HAP-1 (cell line): ENCODE results near the gene KLHL17.
"Not testable (repeated sequence)": the region's sequence is repeated elsewhere in the genome, so short reads cannot be mapped to it uniquely, and the experiment has no call there.

Experiments used
- DNase-seq, 2 experiments: peaks; one replicate each; pipeline ENCODE4 v3.0.0-alpha.2; 2016 to 2020; ENCODE audit warnings: low spot score in 2 of 2
- H3K27me3 ChIP-seq: fragments of 250-450 bp; sonication (Bioruptor Pico); 2 replicates; pipeline ENCODE4 v1.5.1; 2020; ENCODE audit warnings: low read depth, mild to moderate bottlenecking, moderate library complexity
- H3K36me3 ChIP-seq: fragments of 250-450 bp; sonication (Bioruptor Pico); replicated peaks from 2 replicates; pipeline ENCODE4 v1.5.1; 2020; ENCODE audit warnings: mild to moderate bottlenecking
- H3K4me1 ChIP-seq: fragments of 250-450 bp; sonication (Bioruptor Pico); 2 replicates; pipeline ENCODE4 v1.5.1; 2020; ENCODE audit warnings: mild to moderate bottlenecking
- H3K4me3 ChIP-seq: fragments of 250-450 bp; sonication (Bioruptor Pico); 2 replicates; pipeline ENCODE4 v1.5.1; 2020; ENCODE audit warnings: mild to moderate bottlenecking, moderate library complexity
- H3K9me3 ChIP-seq: fragments of 250-450 bp; sonication (Bioruptor Pico); 2 replicates; pipeline ENCODE4 v1.5.1; 2020; ENCODE audit warnings: mild to moderate bottlenecking, moderate library complexity
- in situ Hi-C: fragments of 300-500 bp; cut with MboI; formaldehyde crosslinking; loops from 3 replicates; pipeline ENCODE4 v1.14.3; 2020; ENCODE audit warnings: low sequenced_read_pairs, inconsistent platforms, mixed read lengths

KLHL17 gene

GRCh38 chr1:944341-945325 is 15.8 kb upstream of the KLHL17 start:
- Histone ChIP-seq H3K9me3 (no peaks in the 10 kb centered on the region), H3K27me3 (no peaks in the 10 kb centered on the region), H3K36me3 (peaks cover 56% of the 10 kb centered on the region), H3K4me1 (peaks cover 22% of the 10 kb centered on the region), H3K4me3 (no peak overlapping the region)
- in situ Hi-C loops: no loop called here
- DNase-seq: peak in 1 of 2 experiments; percentile 37

- Histone ChIP-seq H3K9me3 (no peaks in the 10 kb centered on the region), H3K4me1 (peaks cover 11% of the 10 kb centered on the region), H3K27me3 (no peaks in the 10 kb centered on the region), H3K36me3 (peaks cover 69% of the 10 kb centered on the region), H3K4me3 (no peak overlapping the region)
- in situ Hi-C loops: no loop called here
- DNase-seq: no peak
Measured at GRCh38 chr1:945688-946556, 14.5 kb upstream of the KLHL17 start.

GRCh38 chr1:946811-947210 is 13.6 kb upstream of the KLHL17 start:
- DNase-seq, H3K27me3 ChIP-seq, in situ Hi-C loops, H3K4me1 ChIP-seq, H3K4me3 ChIP-seq, H3K9me3 ChIP-seq: not testable (repeated sequence)
- H3K36me3 ChIP-seq: peaks cover 78% of the 10 kb centered on the region

- in situ Hi-C loops: no loop called here
- H3K9me3 ChIP-seq: no peaks in the 10 kb centered on the region
- H3K4me1 ChIP-seq: peaks cover under 1% of the 10 kb centered on the region; the same call in 1 of the 2 replicates
- DNase-seq: no peak
- H3K36me3 ChIP-seq: peaks cover 90% of the 10 kb centered on the region
- H3K4me3 ChIP-seq: no peak overlapping the region
- no peaks in the 10 kb centered on the region for H3K27me3 ChIP-seq
Measured at GRCh38 chr1:947958-948357, 12.4 kb upstream of the KLHL17 start.

- DNase-seq: no peak
- Histone ChIP-seq H3K4me3 (no peak overlapping the region), H3K27me3 (no peaks in the 10 kb centered on the region), H3K4me1 (no peaks in the 10 kb centered on the region), H3K36me3 (peaks cover 95% of the 10 kb centered on the region), H3K9me3 (no peaks in the 10 kb centered on the region)
- in situ Hi-C loops: no loop called here
Measured at GRCh38 chr1:950268-950667, 10.1 kb upstream of the KLHL17 start.

GRCh38 chr1:950881-951280 is 9.5 kb upstream of the KLHL17 start:
- DNase-seq: no peak
- no peaks in the 10 kb centered on the region for H3K4me1 ChIP-seq
- in situ Hi-C loops: no loop called here
- H3K9me3 ChIP-seq: no peaks in the 10 kb centered on the region
- H3K4me3 ChIP-seq: no peak overlapping the region
- H3K27me3 ChIP-seq: no peaks in the 10 kb centered on the region
- H3K36me3 ChIP-seq: peaks cover 95% of the 10 kb centered on the region

GRCh38 chr1:951364-951763 is 9.0 kb upstream of the KLHL17 start:
- in situ Hi-C loops: no loop called here
- DNase-seq: peak in 1 of 2 experiments; percentile 56
- Histone ChIP-seq H3K9me3 (no peaks in the 10 kb centered on the region), H3K4me3 (no peak overlapping the region), H3K36me3 (peaks cover 95% of the 10 kb centered on the region), H3K27me3 (no peaks in the 10 kb centered on the region), H3K4me1 (no peaks in the 10 kb centered on the region)

GRCh38 chr1:952201-952600 is 8.2 kb upstream of the KLHL17 start:
- Histone ChIP-seq H3K36me3 (peaks cover 95% of the 10 kb centered on the region), H3K27me3 (no peaks in the 10 kb centered on the region), H3K4me1 (no peaks in the 10 kb centered on the region), H3K4me3 (no peak overlapping the region), H3K9me3 (no peaks in the 10 kb centered on the region)
- in situ Hi-C loops: no loop called here
- no peak for DNase-seq

GRCh38 chr1:952603-953002 is 7.8 kb upstream of the KLHL17 start:
- H3K4me3 ChIP-seq: no peak overlapping the region
- no peaks in the 10 kb centered on the region for H3K27me3 ChIP-seq
- H3K9me3 ChIP-seq: no peaks in the 10 kb centered on the region
- H3K36me3 ChIP-seq: peaks cover 95% of the 10 kb centered on the region
- H3K4me1 ChIP-seq: peaks cover 2% of the 10 kb centered on the region; the same call in 1 of the 2 replicates
- in situ Hi-C loops: no loop called here
- DNase-seq: no peak

GRCh38 chr1:953524-954320 is 6.7 kb upstream of the KLHL17 start:
- Histone ChIP-seq H3K36me3 (peaks cover 88% of the 10 kb centered on the region), H3K4me1 (peaks cover 4% of the 10 kb centered on the region; the same call in 1 of the 2 replicates), H3K27me3 (no peaks in the 10 kb centered on the region), H3K4me3 (no peak overlapping the region), H3K9me3 (no peaks in the 10 kb centered on the region)
- DNase-seq: no peak
- in situ Hi-C loops: no loop called here

- no peaks in the 10 kb centered on the region for H3K9me3 ChIP-seq
- peaks cover 4% of the 10 kb centered on the region; the same call in 1 of the 2 replicates for H3K4me1 ChIP-seq
- in situ Hi-C loops: no loop called here
- no peaks in the 10 kb centered on the region for H3K27me3 ChIP-seq
- peaks cover 76% of the 10 kb centered on the region for H3K36me3 ChIP-seq
- no peak for DNase-seq
- no peak overlapping the region for H3K4me3 ChIP-seq
Measured at GRCh38 chr1:954927-955326, 5.5 kb upstream of the KLHL17 start.

- in situ Hi-C loops: no loop called here
- Histone ChIP-seq H3K36me3 (peaks cover 70% of the 10 kb centered on the region), H3K4me3 (no peak overlapping the region)
Measured at GRCh38 chr1:955474-955873, 4.9 kb upstream of the KLHL17 start.

GRCh38 chr1:956636-957035 is 3.7 kb upstream of the KLHL17 start:
- peaks cover 7% of the 10 kb centered on the region; the same call in 1 of the 2 replicates for H3K4me1 ChIP-seq
- H3K9me3 ChIP-seq: no peaks in the 10 kb centered on the region
- in situ Hi-C loops: no loop called here
- peaks cover 59% of the 10 kb centered on the region for H3K36me3 ChIP-seq
- no peak overlapping the region for H3K4me3 ChIP-seq
- DNase-seq: no peak
- no peaks in the 10 kb centered on the region for H3K27me3 ChIP-seq

More at GRCh38 chr1:955474-955873, 4.9 kb upstream of the KLHL17 start:
- no peak for DNase-seq
- Histone ChIP-seq H3K4me1 (peaks cover 4% of the 10 kb centered on the region; the same call in 1 of the 2 replicates), H3K27me3 (no peaks in the 10 kb centered on the region), H3K9me3 (no peaks in the 10 kb centered on the region)
